Activated T-helper 1 cell treated with anti-CD3 and anti-CD28 coated beads, Interleukin-2, amount 50 U/mL, for 16 hours (primary cell): Measurements from ENCODE around the gene MZB1.
A peak's percentile ranks its signal among the peaks of the same experiment; 100 is the strongest.
"Not testable (repeated sequence)": the region's sequence is repeated elsewhere in the genome, so short reads cannot be mapped to it uniquely, and the experiment has no call there.

ENCODE experiments used
- DNase-seq, 2 donors: peaks; one replicate each; pipeline ENCODE4 v3.0.0-alpha.2; 2020; ENCODE audit warnings: low read depth in 1 of 2, low spot score in 1 of 2

Gene MZB1

GRCh38 chr5:139392678-139393496 is 3.2 kb upstream of the MZB1 start:
- DNase-seq, result peak; percentile 51 to 69

DNA sequence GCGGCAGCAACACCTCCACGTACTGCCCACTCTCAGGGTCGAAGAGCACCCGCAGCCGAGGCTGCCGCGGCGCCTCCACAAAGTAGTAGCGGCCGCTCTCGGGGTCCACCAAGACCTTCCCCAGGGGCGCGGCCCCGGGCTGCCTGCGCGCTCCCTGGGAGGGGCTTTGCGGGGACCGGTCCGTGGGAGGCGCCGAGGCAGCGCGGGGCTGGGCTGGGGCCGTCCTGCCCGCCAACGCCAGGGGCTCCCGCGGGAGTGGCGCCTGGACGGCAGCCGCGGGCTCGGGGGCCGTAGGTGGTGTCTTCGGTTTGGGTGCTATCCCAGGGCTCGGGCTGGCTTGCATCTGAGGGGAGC is 2.6 kb upstream of the MZB1 start:
- DNase-seq, result no peak

GRCh38 chr5:139391570-139392323 is 2.0 kb upstream of the MZB1 start:
- no peak for DNase-seq

DNA sequence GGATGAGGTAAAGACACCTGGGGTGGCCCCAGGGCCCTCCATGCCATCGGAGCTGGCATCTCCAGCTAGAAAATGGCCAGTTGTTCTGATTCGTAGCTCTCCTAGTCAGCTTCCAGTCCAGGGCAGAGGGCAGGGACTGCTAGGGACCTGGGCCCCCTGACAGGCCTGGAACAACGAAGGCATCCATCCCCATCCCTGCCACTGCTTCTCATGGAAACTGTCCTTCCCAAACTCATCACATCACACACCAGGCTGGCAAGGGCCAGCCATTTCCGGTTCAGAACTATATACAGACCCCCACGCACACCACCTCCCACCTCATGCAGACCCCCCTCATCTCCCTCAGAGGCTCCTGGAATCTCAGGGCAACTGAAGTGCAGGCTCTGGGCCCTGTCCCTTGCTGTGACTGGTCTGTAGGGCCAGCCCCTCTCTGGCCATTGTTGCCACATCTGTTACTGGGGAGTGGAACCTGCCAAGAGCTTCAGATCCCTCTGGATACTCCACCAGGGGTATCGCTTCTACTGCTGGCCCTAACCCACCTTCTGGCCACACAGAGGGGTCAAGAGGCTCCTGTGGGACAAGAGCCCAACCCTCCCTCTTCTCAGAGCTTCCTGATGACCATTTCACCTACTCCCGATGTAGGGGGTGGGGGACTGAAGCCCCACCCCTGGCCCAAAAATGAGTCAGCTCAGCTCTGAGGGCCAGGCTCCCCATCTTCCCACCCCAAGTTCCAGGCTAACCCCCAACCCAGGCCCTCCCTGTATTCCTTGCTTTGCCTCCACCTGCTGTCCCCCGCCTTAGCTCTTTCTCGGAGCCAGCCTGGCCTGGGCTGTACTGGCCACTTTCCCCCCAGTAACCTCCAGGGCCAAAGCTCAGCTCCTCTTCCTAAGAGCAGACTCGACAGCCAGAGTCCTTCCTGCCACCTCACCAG is 1.2 kb upstream of the MZB1 start:
- no peak for DNase-seq

GRCh38 chr5:139388198-139388821 is 1.4 kb downstream of the MZB1 start:
- no peak for DNase-seq

GRCh38 chr5:139387611-139388197 is 2.0 kb downstream of the MZB1 start:
- no peak for DNase-seq

GRCh38 chr5:139386956-139387355 is 2.8 kb downstream of the MZB1 start:
- DNase-seq, result not testable (repeated sequence)

DNA sequence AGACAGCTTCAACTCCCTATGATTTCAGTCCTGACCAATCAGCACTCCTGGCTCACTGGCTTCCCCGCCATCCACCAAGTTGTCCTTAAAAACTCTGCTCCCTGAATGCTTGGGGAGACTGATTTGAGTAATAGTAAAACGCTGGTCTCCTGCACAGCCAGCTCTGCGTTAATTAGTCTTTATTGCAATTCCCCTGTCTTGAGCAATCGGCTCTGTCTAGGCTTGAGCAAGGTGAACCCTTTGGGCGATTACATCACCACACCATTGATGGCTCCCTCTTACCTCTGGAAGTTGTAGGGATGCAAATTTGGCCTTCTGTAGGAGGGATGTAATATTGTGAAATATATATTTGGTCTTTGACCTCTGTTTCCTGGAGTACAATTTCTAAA is 3.7 kb downstream of the MZB1 start:
- DNase-seq, result no peak

- DNase-seq, result no peak
Measured at GRCh38 chr5:139385061-139386049, 4.4 kb downstream of the MZB1 start.

GRCh38 chr5:139384591-139385051 is 5.1 kb downstream of the MZB1 start:
- DNase-seq, result no peak

GRCh38 chr5:139383993-139384590 is 5.6 kb downstream of the MZB1 start:
- DNase-seq, result no peak

- no peak for DNase-seq
Measured at GRCh38 chr5:139383275-139383992, 6.3 kb downstream of the MZB1 start, which contains the start of gene SLC23A1. Gene SLC23A1 (minus strand): TSS chr5:139383297. CDS start chr5:139383253, 44 bp downstream.

DNA sequence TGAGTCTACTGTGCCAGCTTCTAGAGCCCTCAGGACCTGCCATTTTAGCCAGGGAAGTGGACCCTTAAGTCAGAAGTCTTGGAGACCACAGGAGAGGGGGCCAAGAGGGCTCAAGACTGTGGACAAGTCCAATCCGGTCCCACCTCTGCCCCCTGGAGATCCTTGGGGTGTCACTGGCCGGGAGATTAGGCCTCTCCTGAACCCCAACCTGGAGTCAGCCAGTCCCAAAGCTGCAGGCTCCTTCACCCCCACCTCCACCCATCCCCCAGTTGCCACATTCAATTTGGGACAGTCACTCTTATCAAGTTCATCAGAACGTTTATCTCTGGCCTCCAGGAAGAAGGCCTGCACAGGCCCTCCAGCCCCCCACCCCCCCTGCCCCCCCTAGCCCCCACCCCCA is 6.9 kb downstream of the MZB1 start:
- no peak for DNase-seq

GRCh38 chr5:139381837-139382761 is 7.6 kb downstream of the MZB1 start:
- DNase-seq, result no peak

GRCh38 chr5:139379626-139380449 is 9.9 kb downstream of the MZB1 start:
- DNase-seq, result no peak

- DNase-seq, result no peak
Measured at GRCh38 chr5:139378941-139379361, 10.8 kb downstream of the MZB1 start.
